Measurements from ENCODE around the gene LRRC37A3.
"Not testable (repeated sequence)": the region's sequence is repeated elsewhere in the genome, so short reads cannot be mapped to it uniquely, and the experiment has no call there.

The LRRC37A3 gene

DNA sequence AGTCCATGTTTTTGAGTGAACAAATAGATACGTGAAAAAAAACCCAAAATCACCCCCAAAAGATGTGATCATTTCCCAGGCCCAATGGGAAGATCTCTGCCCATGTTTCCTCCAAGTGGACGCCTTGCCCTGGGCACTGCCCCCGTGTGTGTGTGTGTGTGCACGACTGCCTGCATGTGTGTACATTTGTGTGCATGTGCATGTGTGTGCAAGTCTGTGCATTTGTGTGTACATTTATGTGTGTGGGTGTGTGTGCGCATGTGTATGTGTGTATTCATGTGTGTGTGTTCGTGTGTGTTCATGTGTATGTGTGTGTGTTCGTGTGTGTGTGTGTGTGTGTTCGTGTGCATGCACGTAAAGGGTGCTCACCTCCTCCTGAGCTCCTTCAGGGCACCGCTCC, 16.8 kb upstream of the LRRC37A3 start:
- Histone ChIP-seq H3K36me3 (ENCODE audit: insufficient read depth, insufficient read length, low read length) (peaks cover 1% of the 10 kb centered on the region), H3K4me1 (ENCODE audit: insufficient read depth, insufficient read length) (peaks cover 16% of the 10 kb centered on the region), H3K27me3 (ENCODE audit: insufficient read depth, insufficient read length) (no peaks in the 10 kb centered on the region), H3K4me3 (ENCODE audit: insufficient read length, low read depth) (no peak overlapping the region), H3K9me3 (ENCODE audit: insufficient read depth, low read length) (no peaks in the 10 kb centered on the region), H3K9ac (ENCODE audit: insufficient read length, low read depth) (no peak overlapping the region)
- TF ChIP-seq SUZ12 (IDR thresholded peaks at IDR 0.05; ENCODE audit: extremely low read depth, insufficient read depth, insufficient read length) = no peak
- no peak for TF ChIP-seq ZNF274 (IDR thresholded peaks at IDR 0.05; ENCODE audit: low read depth, low read length)
- TF ChIP-seq YY1 (IDR thresholded peaks at IDR 0.05; ENCODE audit: insufficient read depth, insufficient read length) = no peak
- no peak for DNase-seq (ENCODE audit: low read depth, low spot score)

DNA sequence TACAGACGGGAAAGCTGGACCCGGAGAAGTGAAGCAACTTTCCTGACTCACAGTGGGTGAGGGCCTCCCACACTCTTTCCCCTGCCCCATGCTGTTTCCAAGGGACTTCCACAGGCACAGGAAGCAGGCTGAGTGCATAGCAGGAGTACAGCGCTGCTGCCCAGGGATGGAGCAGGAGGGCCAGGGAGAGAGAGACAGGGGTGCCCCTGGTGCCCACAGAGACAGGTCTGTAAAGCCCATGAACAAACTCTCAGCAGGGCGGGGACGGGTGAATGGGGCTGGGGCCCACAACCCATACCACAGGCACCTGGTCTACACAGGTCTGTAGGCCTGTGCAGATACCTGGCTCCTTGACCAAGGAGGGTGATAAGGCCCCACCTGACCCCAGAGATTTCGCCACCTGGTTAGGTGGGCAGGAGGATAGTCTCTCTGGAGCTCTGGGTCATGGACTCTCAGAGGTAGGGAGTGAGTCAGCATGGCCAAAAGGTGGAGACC, 15.1 kb upstream of the LRRC37A3 start:
- not testable (repeated sequence) for DNase-seq (ENCODE audit: low read depth, low spot score); H3K9me3 ChIP-seq (ENCODE audit: insufficient read depth, low read length); H3K36me3 ChIP-seq (ENCODE audit: insufficient read depth, insufficient read length, low read length); H3K9ac ChIP-seq (ENCODE audit: insufficient read length, low read depth); H3K27me3 ChIP-seq (ENCODE audit: insufficient read depth, insufficient read length); H3K4me3 ChIP-seq (ENCODE audit: insufficient read length, low read depth)
- H3K4me1 ChIP-seq (ENCODE audit: insufficient read depth, insufficient read length) = peaks cover 16% of the 10 kb centered on the region

DNA sequence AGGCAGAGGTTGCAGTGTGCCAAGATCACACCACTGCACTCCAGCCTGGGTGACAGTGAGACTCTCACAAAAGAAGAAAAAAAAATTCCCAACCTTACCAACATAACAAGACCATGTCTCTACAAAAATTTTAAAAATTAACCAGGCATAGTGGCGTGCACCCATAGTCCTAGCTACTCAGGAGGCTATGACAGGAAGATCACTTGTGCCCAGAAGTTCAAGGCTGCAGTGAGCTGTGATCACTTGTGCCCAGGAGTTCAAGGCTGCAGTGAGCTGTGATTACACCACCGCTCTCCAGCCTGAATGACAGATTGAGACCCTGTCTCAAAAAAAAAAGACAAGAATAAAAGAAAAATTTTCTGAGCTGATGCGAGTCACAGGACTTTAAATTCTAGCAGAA, 13.6 kb upstream of the LRRC37A3 start:
- H3K9ac ChIP-seq (ENCODE audit: insufficient read length, low read depth); H3K9me3 ChIP-seq (ENCODE audit: insufficient read depth, low read length); H3K27me3 ChIP-seq (ENCODE audit: insufficient read depth, insufficient read length); H3K4me3 ChIP-seq (ENCODE audit: insufficient read length, low read depth); H3K4me1 ChIP-seq (ENCODE audit: insufficient read depth, insufficient read length); H3K36me3 ChIP-seq (ENCODE audit: insufficient read depth, insufficient read length, low read length); DNase-seq (ENCODE audit: low read depth, low spot score): not testable (repeated sequence)

DNA sequence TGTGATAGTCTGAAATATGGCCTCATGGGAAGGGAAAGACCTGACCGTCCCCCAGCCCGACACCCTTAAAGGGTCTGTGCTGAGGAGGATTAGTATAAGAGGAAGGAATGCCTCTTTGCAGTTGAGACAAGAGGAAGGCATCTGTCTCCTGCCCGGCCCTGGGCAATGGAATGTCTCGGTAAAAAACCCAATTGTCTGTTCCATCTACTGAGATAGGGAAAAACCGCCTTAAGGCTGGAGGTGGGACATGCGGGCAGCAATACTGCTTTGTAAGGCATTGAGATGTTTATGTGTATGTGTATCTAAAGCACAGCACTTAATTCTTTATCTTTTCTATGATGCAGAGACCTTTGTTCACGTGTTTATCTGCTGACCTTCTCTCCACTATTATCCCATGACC, 11.1 kb upstream of the LRRC37A3 start:
- H3K27me3 ChIP-seq (ENCODE audit: insufficient read depth, insufficient read length); H3K4me1 ChIP-seq (ENCODE audit: insufficient read depth, insufficient read length); H3K4me3 ChIP-seq (ENCODE audit: insufficient read length, low read depth); H3K9ac ChIP-seq (ENCODE audit: insufficient read length, low read depth); H3K9me3 ChIP-seq (ENCODE audit: insufficient read depth, low read length); DNase-seq (ENCODE audit: low read depth, low spot score); H3K36me3 ChIP-seq (ENCODE audit: insufficient read depth, insufficient read length, low read length): not testable (repeated sequence)

DNA sequence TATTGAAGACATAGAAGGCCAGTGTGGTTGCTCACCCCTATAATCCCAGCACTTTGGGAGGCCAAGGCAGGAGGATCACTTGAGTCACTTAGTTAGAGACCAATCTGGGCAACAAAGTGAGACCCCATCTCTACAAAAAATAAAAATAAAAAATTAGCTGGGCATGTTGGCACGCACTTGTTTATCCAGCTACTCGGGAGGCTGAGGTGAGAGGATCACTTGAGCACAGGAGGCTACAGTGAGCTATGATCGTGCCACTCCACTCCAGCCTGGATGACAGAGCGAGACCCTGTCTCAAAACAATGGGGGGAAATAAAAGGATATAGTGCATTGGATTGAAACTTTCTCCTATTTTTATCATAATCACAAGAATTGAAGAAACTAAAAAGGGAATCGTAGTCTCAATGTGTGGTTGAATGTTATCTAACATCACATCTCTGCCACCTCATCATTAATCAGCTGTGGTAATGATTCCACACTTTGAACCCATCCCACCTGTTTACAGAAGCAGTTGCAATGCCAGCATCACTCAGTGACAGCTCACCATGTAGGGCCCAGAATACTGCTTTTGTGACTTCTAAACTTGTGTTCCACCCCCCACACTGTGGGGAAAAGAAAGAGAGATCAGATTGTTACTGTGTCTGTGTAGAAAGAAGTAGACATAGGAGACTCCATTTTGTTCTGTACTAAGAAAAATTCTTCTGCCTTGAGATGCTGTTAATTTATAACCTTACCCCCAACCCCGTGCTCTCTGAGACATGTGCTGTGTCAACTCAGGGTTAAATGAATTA, 10.3 kb upstream of the LRRC37A3 start:
- H3K4me1 ChIP-seq (ENCODE audit: insufficient read depth, insufficient read length); H3K9ac ChIP-seq (ENCODE audit: insufficient read length, low read depth); H3K27me3 ChIP-seq (ENCODE audit: insufficient read depth, insufficient read length); H3K36me3 ChIP-seq (ENCODE audit: insufficient read depth, insufficient read length, low read length); H3K9me3 ChIP-seq (ENCODE audit: insufficient read depth, low read length); DNase-seq (ENCODE audit: low read depth, low spot score); H3K4me3 ChIP-seq (ENCODE audit: insufficient read length, low read depth): not testable (repeated sequence)

DNA sequence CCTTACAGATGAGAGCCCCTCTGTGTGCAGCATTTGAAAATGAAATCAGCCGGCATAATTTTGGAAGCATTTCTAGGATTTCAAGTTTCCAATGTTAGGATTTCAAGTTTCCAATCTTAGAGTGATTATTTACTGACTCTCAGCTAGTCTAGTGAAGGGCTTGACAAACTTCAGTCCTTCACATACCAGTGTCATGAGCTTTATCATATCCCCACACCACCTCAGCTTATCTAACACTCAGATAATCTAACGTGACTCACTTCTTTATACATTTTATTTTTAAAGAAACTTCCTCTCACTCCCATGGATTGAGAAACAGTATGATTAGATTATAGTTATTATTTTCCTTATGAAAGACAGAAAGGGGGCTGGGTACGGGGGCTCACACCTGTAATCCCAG, 9.4 kb upstream of the LRRC37A3 start:
- H3K27me3 ChIP-seq (ENCODE audit: insufficient read depth, insufficient read length); H3K4me3 ChIP-seq (ENCODE audit: insufficient read length, low read depth); H3K4me1 ChIP-seq (ENCODE audit: insufficient read depth, insufficient read length); H3K36me3 ChIP-seq (ENCODE audit: insufficient read depth, insufficient read length, low read length); H3K9ac ChIP-seq (ENCODE audit: insufficient read length, low read depth); DNase-seq (ENCODE audit: low read depth, low spot score); H3K9me3 ChIP-seq (ENCODE audit: insufficient read depth, low read length): not testable (repeated sequence)

DNA sequence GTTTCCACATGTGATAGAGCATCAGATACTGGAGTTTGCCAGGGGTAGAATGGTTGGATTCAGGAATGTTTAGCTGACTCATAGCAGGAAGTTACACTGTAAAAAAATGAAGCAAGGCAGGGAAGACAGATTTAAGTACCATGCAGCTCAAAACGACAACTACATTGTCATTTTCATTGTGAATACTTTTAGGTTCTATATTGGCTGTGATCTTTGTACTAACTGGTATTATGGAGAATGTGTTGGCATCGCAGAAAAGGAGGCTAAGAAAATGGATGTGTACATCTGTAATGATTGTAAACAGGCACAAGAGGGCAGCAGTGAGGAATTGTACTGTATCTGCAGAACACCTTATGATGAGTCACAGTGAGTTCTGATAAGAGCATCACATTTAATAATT, 8.2 kb upstream of the LRRC37A3 start:
- H3K4me1 ChIP-seq (ENCODE audit: insufficient read depth, insufficient read length); H3K4me3 ChIP-seq (ENCODE audit: insufficient read length, low read depth); H3K27me3 ChIP-seq (ENCODE audit: insufficient read depth, insufficient read length); H3K9me3 ChIP-seq (ENCODE audit: insufficient read depth, low read length); H3K36me3 ChIP-seq (ENCODE audit: insufficient read depth, insufficient read length, low read length); H3K9ac ChIP-seq (ENCODE audit: insufficient read length, low read depth): not testable (repeated sequence)
- peak; percentile 16 for DNase-seq (ENCODE audit: low read depth, low spot score)

DNA sequence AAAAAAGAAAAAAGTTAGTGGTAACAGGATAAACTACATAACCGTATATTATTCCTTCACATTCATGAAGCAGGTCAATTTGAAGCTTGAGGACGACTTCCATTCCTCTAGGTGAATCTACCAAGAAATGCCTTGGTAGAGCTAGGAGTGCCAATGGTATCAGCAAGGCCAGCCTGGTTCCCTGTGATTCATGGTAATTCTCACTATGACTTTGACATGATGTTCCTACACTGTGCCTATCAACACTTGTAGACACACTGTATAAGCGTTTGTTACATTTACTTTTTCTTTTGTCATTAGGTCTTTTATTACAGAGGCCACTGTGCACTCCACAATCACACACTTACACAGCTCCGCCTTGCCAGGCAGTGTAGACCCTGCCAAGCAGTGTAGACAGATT, 7.2 kb upstream of the LRRC37A3 start:
- H3K9me3 ChIP-seq (ENCODE audit: insufficient read depth, low read length); H3K9ac ChIP-seq (ENCODE audit: insufficient read length, low read depth); H3K36me3 ChIP-seq (ENCODE audit: insufficient read depth, insufficient read length, low read length); DNase-seq (ENCODE audit: low read depth, low spot score); H3K27me3 ChIP-seq (ENCODE audit: insufficient read depth, insufficient read length); H3K4me1 ChIP-seq (ENCODE audit: insufficient read depth, insufficient read length); H3K4me3 ChIP-seq (ENCODE audit: insufficient read length, low read depth): not testable (repeated sequence)

DNA sequence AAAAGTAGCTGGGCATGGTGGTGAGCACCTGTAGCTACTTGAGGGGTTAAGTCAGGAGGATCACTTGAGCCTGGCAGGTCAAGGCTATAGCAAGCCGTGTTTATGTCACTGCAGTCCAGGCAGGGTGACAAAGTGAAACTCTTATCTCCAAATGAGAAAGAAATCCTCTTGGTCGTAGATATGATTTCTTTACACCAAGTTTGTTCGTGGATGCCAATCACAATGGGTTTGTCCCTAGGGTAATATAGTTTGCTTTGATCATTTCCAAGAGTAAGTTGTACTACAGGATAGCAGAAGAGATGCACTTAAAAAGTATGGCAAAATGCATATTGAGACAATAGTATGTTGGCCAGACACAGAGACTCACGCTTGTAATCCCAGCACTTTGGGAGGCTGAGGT, 6.0 kb upstream of the LRRC37A3 start:
- not testable (repeated sequence) for DNase-seq (ENCODE audit: low read depth, low spot score); H3K4me1 ChIP-seq (ENCODE audit: insufficient read depth, insufficient read length); H3K27me3 ChIP-seq (ENCODE audit: insufficient read depth, insufficient read length); H3K4me3 ChIP-seq (ENCODE audit: insufficient read length, low read depth); H3K9ac ChIP-seq (ENCODE audit: insufficient read length, low read depth); H3K9me3 ChIP-seq (ENCODE audit: insufficient read depth, low read length); H3K36me3 ChIP-seq (ENCODE audit: insufficient read depth, insufficient read length, low read length)

DNA sequence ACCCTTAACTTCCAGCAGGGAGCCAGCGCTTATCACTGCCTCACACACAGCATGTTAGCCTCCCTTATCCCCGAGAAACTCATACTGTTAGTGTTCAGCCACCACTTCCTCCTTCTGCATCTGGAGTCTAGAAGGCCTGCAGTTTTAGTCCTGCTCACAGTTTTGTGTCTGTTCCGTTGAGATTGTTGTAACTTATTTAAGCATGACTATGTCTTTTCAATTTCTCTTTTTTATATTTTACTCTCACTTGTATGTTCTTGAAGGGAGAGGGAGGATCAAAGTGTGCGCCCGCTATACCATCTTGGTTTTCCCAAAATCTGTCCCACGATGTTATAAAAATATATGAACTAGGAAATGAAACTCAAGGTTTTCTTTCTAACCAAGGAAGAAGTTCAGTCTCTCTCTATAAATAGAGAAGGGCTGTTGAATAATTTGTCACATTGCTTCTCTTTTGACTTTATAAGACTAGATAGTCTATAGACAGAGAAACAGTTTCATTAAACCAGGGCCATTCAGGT, 3.8 kb upstream of the LRRC37A3 start:
- not testable (repeated sequence) for H3K9ac ChIP-seq (ENCODE audit: insufficient read length, low read depth); H3K4me1 ChIP-seq (ENCODE audit: insufficient read depth, insufficient read length); H3K36me3 ChIP-seq (ENCODE audit: insufficient read depth, insufficient read length, low read length); DNase-seq (ENCODE audit: low read depth, low spot score); H3K4me3 ChIP-seq (ENCODE audit: insufficient read length, low read depth); H3K27me3 ChIP-seq (ENCODE audit: insufficient read depth, insufficient read length); H3K9me3 ChIP-seq (ENCODE audit: insufficient read depth, low read length)
